ENCODE measurements around the gene FCAMR. TPM values are rescaled to one million over a fixed set of nuclear protein-coding genes. Genes with fewer than 3 reads are reported as not detected.
"Not testable (repeated sequence)": the region's sequence is repeated elsewhere in the genome, so short reads cannot be mapped to it uniquely, and the experiment has no call there.

The FCAMR gene
- total RNA-seq, 1 donor: not detected

DNA sequence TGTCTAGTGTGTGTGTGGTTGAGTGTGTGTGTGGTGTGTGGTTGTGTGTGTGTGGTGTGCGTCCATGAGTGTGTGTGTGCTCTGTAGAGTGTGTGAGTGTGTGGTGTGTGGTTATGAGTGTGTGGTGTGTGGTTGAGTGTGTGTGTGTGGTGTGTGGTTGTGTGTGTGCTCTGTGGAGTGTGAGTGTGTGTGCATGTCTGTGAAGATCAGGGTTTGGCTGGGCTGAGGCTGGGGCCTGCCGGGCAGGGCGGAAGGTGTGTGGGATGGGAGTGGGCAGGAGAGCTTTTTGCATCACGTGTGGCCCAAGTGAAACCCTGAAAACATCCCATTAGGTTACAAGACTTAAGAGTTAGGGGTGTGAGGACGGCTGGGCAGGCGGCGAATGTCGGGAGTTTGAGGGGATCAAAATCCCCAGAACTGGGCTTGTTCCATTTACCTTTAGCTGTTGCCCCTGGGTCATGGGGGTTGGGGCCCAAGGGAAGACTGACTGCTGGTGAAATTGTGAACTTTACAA lies 45.6 kb downstream of the FCAMR start:
- H3K4me3 ChIP-seq (ENCODE audit: low read depth, low read length): no peak overlapping the region
- TF ChIP-seq, protein P1, sequence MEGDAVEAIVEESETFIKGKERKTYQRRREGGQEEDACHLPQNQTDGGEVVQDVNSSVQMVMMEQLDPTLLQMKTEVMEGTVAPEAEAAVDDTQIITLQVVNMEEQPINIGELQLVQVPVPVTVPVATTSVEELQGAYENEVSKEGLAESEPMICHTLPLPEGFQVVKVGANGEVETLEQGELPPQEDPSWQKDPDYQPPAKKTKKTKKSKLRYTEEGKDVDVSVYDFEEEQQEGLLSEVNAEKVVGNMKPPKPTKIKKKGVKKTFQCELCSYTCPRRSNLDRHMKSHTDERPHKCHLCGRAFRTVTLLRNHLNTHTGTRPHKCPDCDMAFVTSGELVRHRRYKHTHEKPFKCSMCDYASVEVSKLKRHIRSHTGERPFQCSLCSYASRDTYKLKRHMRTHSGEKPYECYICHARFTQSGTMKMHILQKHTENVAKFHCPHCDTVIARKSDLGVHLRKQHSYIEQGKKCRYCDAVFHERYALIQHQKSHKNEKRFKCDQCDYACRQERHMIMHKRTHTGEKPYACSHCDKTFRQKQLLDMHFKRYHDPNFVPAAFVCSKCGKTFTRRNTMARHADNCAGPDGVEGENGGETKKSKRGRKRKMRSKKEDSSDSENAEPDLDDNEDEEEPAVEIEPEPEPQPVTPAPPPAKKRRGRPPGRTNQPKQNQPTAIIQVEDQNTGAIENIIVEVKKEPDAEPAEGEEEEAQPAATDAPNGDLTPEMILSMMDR (IDR thresholded peaks at IDR 0.05; ENCODE audit: insufficient read depth, low read length): no peak
- DNase-seq (ENCODE audit: low read depth): no peak

DNA sequence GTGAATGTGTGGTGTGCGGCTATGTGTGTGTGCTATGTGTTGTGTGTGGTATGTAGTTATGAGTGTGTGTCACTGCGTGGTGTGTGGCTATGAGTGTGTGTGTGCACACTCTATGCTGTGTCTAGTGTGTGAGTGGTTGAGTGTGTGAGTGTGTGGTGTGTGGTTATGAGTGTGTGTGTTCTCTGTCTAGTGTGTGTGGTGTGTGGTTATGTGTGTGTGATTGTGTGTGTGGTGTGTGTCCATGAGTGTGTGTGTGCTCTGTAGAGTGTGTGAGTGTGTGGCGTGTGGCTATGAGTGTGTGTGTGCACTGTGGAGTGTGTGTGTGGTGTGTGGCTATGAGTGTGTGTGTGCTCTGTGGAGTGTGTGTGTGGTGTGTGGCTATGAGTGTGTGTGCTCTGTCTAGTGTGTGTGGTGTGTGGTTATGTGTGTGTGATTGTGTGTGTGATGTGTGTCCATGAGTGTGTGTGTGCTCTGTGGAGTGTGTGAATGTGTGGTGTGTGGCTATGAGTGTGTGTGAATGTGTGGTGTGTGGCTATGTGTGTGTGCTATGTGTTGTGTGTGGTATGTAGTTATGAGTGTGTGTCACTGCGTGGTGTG lies 46.2 kb downstream of the FCAMR start:
- H3K4me3 ChIP-seq (ENCODE audit: low read depth, low read length); DNase-seq (ENCODE audit: low read depth): not testable (repeated sequence)

DNA sequence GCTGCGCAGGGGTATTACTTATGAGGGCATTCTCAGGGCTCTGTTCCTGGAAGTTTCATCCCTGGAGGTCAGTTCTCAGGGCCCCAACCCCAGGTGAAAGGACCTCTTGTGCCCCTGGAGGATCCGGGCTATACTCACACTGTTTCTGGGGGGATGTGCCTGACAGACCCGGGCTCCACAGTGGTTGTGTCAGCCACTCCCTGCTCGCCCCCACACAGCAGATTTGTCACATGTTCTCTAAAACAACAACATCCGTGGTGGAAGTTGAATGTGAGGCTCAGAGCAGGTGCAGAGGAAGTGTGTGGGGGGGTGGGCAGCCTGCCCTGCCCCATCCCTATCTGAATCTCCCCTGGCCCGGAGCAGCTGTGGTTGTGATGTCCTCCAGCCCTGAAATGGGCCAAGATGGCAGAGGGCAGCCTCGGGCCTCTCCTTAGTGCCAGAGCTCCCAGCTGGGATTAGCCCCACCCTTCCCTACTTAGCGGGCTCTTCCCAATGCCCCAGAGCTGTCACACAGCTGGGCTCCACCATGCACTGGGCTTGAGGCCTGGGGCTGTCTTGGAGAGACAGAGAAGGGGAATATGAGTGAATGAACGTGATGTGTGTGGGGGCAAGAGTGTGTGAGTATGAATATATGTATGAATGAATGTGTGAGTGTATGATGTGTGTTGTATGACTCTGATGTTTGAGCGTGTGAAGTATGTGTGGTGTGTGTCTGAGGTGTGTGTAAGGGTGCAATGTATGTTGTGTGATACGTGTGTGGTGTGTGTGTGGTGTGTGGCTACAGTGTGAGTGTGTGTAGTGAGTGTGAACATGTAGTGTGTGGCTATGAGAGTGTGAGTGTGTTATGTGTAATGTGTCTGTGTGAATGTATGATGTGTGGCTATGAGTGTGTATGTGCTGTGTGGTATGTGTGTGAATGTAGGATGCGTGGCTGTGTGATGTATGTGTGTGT lies 47.0 kb downstream of the FCAMR start:
- TF ChIP-seq, protein P1 (IDR thresholded peaks at IDR 0.05; ENCODE audit: insufficient read depth, low read length): no peak
- DNase-seq (ENCODE audit: low read depth): no peak
- no peak overlapping the region for H3K4me3 ChIP-seq (ENCODE audit: low read depth, low read length)

DNA sequence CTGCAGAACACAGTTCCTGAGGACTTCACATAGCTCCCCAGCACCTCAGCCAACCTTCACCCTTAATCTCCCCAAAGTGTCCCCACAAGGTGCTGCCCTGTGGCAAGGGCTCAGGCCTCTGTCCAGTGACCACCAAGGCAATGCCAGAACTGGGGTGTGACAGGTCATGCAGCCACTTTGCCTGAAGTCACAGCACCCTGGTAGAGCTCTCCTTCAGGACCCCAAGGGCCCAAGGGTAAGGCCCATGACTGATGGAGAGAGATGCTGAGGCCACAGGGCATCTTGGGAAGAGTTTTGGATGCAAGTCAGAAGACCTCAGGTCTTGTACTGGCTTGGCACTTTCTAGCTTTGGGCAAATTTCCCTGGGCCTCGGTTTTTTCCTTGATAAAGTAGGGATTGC lies 47.7 kb downstream of the FCAMR start:
- TF ChIP-seq, protein P1 (IDR thresholded peaks at IDR 0.05; ENCODE audit: insufficient read depth, low read length): no peak

DNA sequence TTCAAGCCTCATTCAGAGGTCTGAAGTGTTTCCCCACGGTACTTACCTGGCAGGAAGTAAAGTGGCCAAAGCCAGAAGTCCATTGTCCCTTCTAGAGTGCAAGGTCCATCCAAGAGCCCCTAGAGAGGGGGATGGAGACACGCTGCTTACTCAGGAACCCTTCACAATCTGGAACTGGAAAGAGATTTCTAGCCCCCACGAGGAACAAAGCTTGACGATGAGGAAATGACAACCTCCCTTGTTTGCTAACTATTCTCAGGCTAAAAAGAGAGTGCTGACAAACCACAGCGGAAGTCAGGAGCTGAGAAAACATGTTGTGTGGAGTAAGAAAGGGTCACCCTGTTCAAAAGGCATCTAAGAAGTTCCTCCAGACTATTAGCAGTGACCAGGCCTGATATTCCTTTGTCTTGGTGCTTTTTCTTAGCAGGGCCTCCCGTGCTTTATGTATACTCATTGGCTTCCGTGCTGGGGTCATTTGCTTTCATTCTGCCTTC lies 48.4 kb downstream of the FCAMR start, which contains the start of gene FCMR:
TSS of gene FCMR (minus strand) at position 170 of the 494 bp plus-strand sequence. CDS start at position 83, 87 bp downstream.
- no peak within 1 kb of the TSS for H3K4me3 ChIP-seq (ENCODE audit: low read depth, low read length)
- DNase-seq (ENCODE audit: low read depth): no peak
- TF ChIP-seq, protein P1 (IDR thresholded peaks at IDR 0.05; ENCODE audit: insufficient read depth, low read length): no peak

More for the DNA sequence above, 47.7 kb downstream of the FCAMR start:
- H3K4me3 ChIP-seq (ENCODE audit: low read depth, low read length): no peak overlapping the region
- no peak for DNase-seq (ENCODE audit: low read depth)

DNA sequence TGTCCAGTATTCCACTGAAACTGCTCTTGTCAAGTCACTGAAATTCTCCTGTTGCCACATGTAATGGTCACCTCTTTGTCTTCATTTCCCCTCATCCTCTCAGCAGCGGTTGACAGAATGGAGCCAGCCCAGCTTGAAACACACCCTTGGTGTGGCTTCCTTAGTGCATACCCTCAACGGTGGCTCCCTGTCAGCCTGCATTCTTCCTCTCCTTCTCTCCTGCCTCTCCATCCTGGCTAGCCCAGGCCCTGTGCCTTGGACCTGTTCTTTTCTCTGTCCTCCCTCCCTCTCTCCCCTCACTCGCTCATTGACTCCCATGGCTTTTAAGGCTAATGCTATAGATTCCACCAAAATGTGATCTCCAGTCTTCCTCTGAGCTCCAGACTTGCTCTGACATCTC lies 52.2 kb downstream of the FCAMR start:
- no peak for DNase-seq (ENCODE audit: low read depth)
- H3K4me3 ChIP-seq (ENCODE audit: low read depth, low read length): no peak overlapping the region
- TF ChIP-seq, protein P1 (IDR thresholded peaks at IDR 0.05; ENCODE audit: insufficient read depth, low read length): no peak

Data from fibroblast of the aortic adventitia (primary cell).